A549 (cell line): ENCODE measurements around the gene MRPL36. TPM values are rescaled to one million over a fixed set of nuclear protein-coding genes. Genes with fewer than 3 reads are reported as not detected.

Experiments used
- ATAC-seq, 2 experiments: fragments of 200-7000 bp in 1 of 2; fragments of >200 bp in 1 of 2; cut with Nextera tagmentation in 1 of 2; cut with Tn5 transposase in 1 of 2; 3 replicates each; pipeline versions ENCODE4 v1.8.0 to v1.9.1; 2018 to 2020; ENCODE audit warnings: mild to moderate bottlenecking in 1 of 2, moderate library complexity in 1 of 2
- CTCF ChIA-PET: fragments of 300-600 bp; sonication (Branson Sonifier 250); formaldehyde crosslinking; extraction: SDS; loops from one replicate; lab custom pipeline; 2021; ENCODE audit warnings: antibody characterized with exemption, inconsistent platforms; lab: Yijun Ruan, JAX
- POLR2A ChIA-PET: fragments of 350-600 bp; formaldehyde crosslinking; extraction: SDS; loops from one replicate; lab custom pipeline; 2021; ENCODE audit warnings: antibody characterized with exemption, inconsistent platforms; lab: Yijun Ruan, JAX
- DNase-seq, 2 experiments: peaks; one replicate each; pipeline versions ENCODE4 v3.0.0 to v3.0.0-alpha.2; 2011 to 2016; ENCODE audit warnings: low read depth in 1 of 2, low spot score in 1 of 2
- FAIRE-seq: peaks from 2 replicates; lab custom pipeline; 2011; peaks lifted over from hg19 to GRCh38; lab: Jason Lieb, UNC
- H3K27ac ChIP-seq, 2 experiments: fragments of >200 bp; sonication (Bioruptor Twin); formaldehyde crosslinking; 3 replicates each; pipeline ENCODE4 v1.5.1; 2016 to 2017
- H3K4me1 ChIP-seq: fragments of >200 bp; sonication (Bioruptor Twin); formaldehyde crosslinking; 3 replicates; pipeline ENCODE4 v1.6.1; 2016
- H3K4me2 ChIP-seq: fragments of >200 bp; sonication (Bioruptor Twin); formaldehyde crosslinking; 3 replicates; pipeline ENCODE4 v1.6.1; 2016
- H3K4me3 ChIP-seq: fragments of >200 bp; sonication (Bioruptor Twin); formaldehyde crosslinking; 3 replicates; pipeline ENCODE4 v1.5.1; 2016
- H3K9me3 ChIP-seq: fragments of >200 bp; sonication (Bioruptor Twin); formaldehyde crosslinking; 3 replicates; pipeline ENCODE4 v1.6.1; 2016
- BHLHE40 ChIP-seq: IDR thresholded peaks from 2 replicates; pipeline ENCODE4 v1.6.1; 2012; ENCODE audit warnings: low read depth, low read length, inconsistent platforms
- ESRRA ChIP-seq: fragments of 150-350 bp; IDR thresholded peaks from 2 replicates; pipeline ENCODE4 v1.6.1; 2014; ENCODE audit warnings: mild to moderate bottlenecking, low read length, borderline replicate concordance
- FOXS1 ChIP-seq: fragments of 250-450 bp; sonication (Bioruptor Pico); IDR thresholded peaks from 2 replicates; pipeline ENCODE4 v1.5.0; 2020; ENCODE audit warnings: mild to moderate bottlenecking, moderate library complexity
- GATA3 ChIP-seq: IDR thresholded peaks from 2 replicates; pipeline ENCODE4 v1.6.1; 2012; ENCODE audit warnings: borderline replicate concordance
- NPAS2 ChIP-seq: fragments of 250-450 bp; sonication (Bioruptor Pico); IDR thresholded peaks from 2 replicates; pipeline ENCODE4 v1.8.0; 2022; ENCODE audit warnings: mild to moderate bottlenecking, moderate library complexity, borderline replicate concordance
- POLR2A ChIP-seq: IDR thresholded peaks from 2 replicates; pipeline ENCODE4 v1.6.1; 2012; ENCODE audit warnings: mild to moderate bottlenecking, low read length
- RFX5 ChIP-seq: fragments of 450-650 bp; IDR thresholded peaks from 2 replicates; pipeline ENCODE4 v1.7.1; 2014; ENCODE audit warnings: antibody characterized with exemption, mild to moderate bottlenecking, moderate library complexity
- WGBS: methylation state at CpG from one replicate; pipeline ENCODE4 v1.1.6; 2017; ENCODE audit errors: missing lambda C conversion rate; 5-methylcytosine and 5-hydroxymethylcytosine counted together
- polyA plus RNA-seq, 4 experiments: library from polyadenylated mRNA; depleted of rRNA in 3 of 4; stranded (reverse); fragments of >200 nt; fragmentation: RNase III in 1 of 4; extraction: RNeasy Plus Mini Kit Qiagen cat#74134 plus additional on column Dnase treatment in 1 of 4; gene quantifications; 2 replicates in 3 of 4; 3 replicates in 1 of 4; pipeline ENCODE4 v1.2.3, GENCODE V29; 2011 to 2017
- TF ChIP-seq, protein P1 (sequence below): IDR thresholded peaks from 2 replicates; pipeline ENCODE4 v1.6.1; 2012

Gene MRPL36
- polyA plus RNA-seq, 2 of the 4 experiments (the other 2 are of a cell fraction), result 114 to 127 TPM

DNA sequence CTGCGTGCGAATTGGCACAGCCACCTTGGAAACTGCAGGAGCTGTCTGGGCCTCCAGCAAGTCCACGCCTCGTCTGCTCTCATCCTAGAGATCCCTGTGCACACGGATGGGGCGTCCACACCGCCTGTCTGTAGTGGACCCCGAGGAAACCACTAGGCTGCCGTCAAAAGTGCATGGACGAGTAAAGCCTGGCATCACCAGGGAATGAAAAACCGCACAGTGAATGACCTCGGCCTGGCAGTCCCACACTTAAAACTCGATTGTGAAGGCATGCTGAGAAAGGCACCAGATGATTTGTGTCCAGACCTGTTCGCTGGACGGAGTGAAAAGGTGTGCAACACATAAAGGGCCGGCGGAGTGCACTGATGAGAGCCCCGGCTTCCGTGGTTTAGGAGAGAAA lies 50.8 kb downstream of the MRPL36 start:
- no peak overlapping the region for H3K4me2 ChIP-seq
- DNase-seq (no peak), FAIRE-seq (no peak), ATAC-seq (no peak)
- no peaks in the 10 kb centered on the region for H3K9me3 ChIP-seq
- TF ChIP-seq POLR2A (no peak), GATA3 (no peak), NPAS2 (no peak), BHLHE40 (no peak), FOXS1 (CRISPR knock-in tag) (no peak), RFX5 (no peak), ESRRA (no peak)
- TF ChIP-seq, protein P1, sequence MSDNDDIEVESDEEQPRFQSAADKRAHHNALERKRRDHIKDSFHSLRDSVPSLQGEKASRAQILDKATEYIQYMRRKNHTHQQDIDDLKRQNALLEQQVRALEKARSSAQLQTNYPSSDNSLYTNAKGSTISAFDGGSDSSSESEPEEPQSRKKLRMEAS, result no peak
- ChIA-PET POLR2A (no interaction called here), CTCF (interaction anchor here (1.2 to 1.6 kb wide), 2 partner anchors 10 to 14 kb away, joined by 3 to 5 read pairs; no protein-coding TSS in a partner anchor)
- H3K4me3 ChIP-seq, result no peak overlapping the region
- 27% methylated on average over 19 of the region's 19 CpGs for WGBS
- no peaks in the 10 kb centered on the region for H3K4me1 ChIP-seq
- no peak overlapping the region for H3K27ac ChIP-seq

Other genes starting within 250 kb of the MRPL36 start
- 38.1 and 76.0 TPM in 2 replicates for gene NDUFS6, start 1.6 kb upstream of the MRPL36 start, polyA plus RNA-seq (2011; rRNA removed)
- 192 to 201 TPM (median 196 TPM) in 3 replicates for gene NDUFS6, start 1.6 kb upstream of the MRPL36 start, polyA plus RNA-seq (2017; fragmentation: RNase III; extraction: RNeasy Plus Mini Kit Qiagen cat#74134 plus additional on column Dnase treatment)
- gene IRX4, start 83.1 kb upstream of the MRPL36 start, polyA plus RNA-seq (2011; rRNA removed), result 0.04 and 0.05 TPM in 2 replicates
- 0.05 to 0.06 TPM in 2 of 3 replicates, not detected in the other for gene IRX4, start 83.1 kb upstream of the MRPL36 start, polyA plus RNA-seq (2017; fragmentation: RNase III; extraction: RNeasy Plus Mini Kit Qiagen cat#74134 plus additional on column Dnase treatment)